ENCODE measurements around the gene NPAS3. TPM values are rescaled to one million over a fixed set of nuclear protein-coding genes. Genes with fewer than 3 reads are reported as not detected.

Gene NPAS3
- total RNA-seq, 1 donor from 2014 or later = 1.6 TPM

DNA sequence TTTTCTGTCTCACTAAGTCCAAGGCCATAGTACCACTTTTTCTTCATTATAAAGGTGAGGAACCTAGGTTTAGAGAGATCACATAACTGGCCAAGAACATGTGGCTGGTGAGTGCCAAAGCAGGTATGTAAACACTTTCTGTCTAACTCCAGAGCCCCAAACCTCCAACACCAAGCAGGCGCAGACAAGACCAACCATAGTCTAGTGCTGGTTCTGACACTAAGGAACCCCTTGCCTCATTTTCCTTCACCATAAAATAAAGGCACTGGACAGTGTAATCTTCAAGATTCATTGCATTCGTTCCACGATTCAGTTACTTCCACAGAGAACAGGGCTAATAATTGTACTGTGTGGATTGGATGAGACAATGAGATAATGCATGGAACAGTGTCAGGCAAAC is 71.0 kb downstream of the NPAS3 start:
- Mint-ChIP-seq H3K4me3 (ENCODE audit: unreplicated experiment) (no peak overlapping the region), H3K36me3 (ENCODE audit: low read depth, unreplicated experiment) (no peaks in the 10 kb centered on the region), H3K27me3 (ENCODE audit: unreplicated experiment) (peaks cover 1% of the 10 kb centered on the region), H3K4me1 (ENCODE audit: unreplicated experiment) (no peaks in the 10 kb centered on the region), H3K27ac (ENCODE audit: unreplicated experiment) (no peak overlapping the region), H3K9me3 (ENCODE audit: unreplicated experiment) (no peaks in the 10 kb centered on the region)
- DNase-seq (ENCODE audit: low spot score) = no peak
- TF ChIP-seq, protein P1, sequence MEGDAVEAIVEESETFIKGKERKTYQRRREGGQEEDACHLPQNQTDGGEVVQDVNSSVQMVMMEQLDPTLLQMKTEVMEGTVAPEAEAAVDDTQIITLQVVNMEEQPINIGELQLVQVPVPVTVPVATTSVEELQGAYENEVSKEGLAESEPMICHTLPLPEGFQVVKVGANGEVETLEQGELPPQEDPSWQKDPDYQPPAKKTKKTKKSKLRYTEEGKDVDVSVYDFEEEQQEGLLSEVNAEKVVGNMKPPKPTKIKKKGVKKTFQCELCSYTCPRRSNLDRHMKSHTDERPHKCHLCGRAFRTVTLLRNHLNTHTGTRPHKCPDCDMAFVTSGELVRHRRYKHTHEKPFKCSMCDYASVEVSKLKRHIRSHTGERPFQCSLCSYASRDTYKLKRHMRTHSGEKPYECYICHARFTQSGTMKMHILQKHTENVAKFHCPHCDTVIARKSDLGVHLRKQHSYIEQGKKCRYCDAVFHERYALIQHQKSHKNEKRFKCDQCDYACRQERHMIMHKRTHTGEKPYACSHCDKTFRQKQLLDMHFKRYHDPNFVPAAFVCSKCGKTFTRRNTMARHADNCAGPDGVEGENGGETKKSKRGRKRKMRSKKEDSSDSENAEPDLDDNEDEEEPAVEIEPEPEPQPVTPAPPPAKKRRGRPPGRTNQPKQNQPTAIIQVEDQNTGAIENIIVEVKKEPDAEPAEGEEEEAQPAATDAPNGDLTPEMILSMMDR (IDR thresholded peaks at IDR 0.05; ENCODE audit: unreplicated experiment) = no peak

DNA sequence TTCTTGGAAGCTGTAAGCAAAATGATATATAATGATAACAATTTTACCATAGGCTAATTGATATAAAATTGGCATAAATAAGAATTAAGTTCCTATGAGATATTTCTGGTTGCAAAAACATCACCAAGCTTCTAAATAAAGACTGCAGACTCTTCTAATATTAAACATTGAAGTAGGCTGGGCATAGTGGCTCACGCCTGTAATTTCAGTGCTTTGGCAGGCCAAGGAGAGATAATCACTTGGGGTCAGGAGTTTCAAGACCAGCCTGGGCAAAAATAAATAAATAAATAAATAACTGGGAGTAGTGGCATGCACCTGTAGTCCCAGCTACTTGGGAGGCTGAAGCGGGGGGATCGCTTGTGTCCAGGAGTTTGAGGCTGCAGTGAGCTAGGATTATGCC is 71.8 kb downstream of the NPAS3 start:
- Mint-ChIP-seq H3K4me1 (ENCODE audit: unreplicated experiment) (no peaks in the 10 kb centered on the region), H3K27me3 (ENCODE audit: unreplicated experiment) (peaks cover 1% of the 10 kb centered on the region), H3K27ac (ENCODE audit: unreplicated experiment) (no peak overlapping the region), H3K4me3 (ENCODE audit: unreplicated experiment) (no peak overlapping the region), H3K9me3 (ENCODE audit: unreplicated experiment) (no peaks in the 10 kb centered on the region), H3K36me3 (ENCODE audit: low read depth, unreplicated experiment) (no peaks in the 10 kb centered on the region)
- no peak for DNase-seq (ENCODE audit: low spot score)
- TF ChIP-seq, protein P1 (IDR thresholded peaks at IDR 0.05; ENCODE audit: unreplicated experiment) = no peak

- H3K4me1 Mint-ChIP-seq (ENCODE audit: unreplicated experiment) = no peaks in the 10 kb centered on the region
- no peaks in the 10 kb centered on the region for H3K36me3 Mint-ChIP-seq (ENCODE audit: low read depth, unreplicated experiment)
- H3K4me3 Mint-ChIP-seq (ENCODE audit: unreplicated experiment) = no peak overlapping the region
- no peak for DNase-seq (ENCODE audit: low spot score)
- no peaks in the 10 kb centered on the region for H3K9me3 Mint-ChIP-seq (ENCODE audit: unreplicated experiment)
- H3K27me3 Mint-ChIP-seq (ENCODE audit: unreplicated experiment) = peaks cover 1% of the 10 kb centered on the region
- TF ChIP-seq, protein P1 (IDR thresholded peaks at IDR 0.05; ENCODE audit: unreplicated experiment) = no peak
- no peak overlapping the region for H3K27ac Mint-ChIP-seq (ENCODE audit: unreplicated experiment)
Observed at GRCh38 chr14:33014710-33015109, 76.0 kb downstream of the NPAS3 start.

DNA sequence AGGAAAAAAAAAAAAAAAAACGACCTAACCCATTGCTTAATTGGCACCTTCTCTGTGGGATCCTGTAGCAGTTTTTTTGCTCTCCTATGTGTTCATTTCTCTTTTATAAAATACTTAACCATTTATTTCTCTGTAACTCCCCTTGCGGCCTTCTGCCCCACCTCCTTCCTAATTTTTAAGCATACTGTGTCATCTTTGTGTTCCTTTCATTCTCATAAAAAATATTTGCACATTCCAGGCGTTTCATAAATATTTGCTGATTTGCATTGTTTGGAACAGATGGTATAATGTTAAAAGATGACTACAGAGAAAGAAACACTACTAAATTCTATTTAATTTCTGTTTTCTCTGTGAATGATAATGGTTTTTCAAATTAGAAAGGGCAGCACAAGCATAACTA is 77.9 kb downstream of the NPAS3 start:
- H3K4me1 Mint-ChIP-seq (ENCODE audit: unreplicated experiment) = no peaks in the 10 kb centered on the region
- no peaks in the 10 kb centered on the region for H3K36me3 Mint-ChIP-seq (ENCODE audit: low read depth, unreplicated experiment)
- H3K27ac Mint-ChIP-seq (ENCODE audit: unreplicated experiment) = no peak overlapping the region
- no peak overlapping the region for H3K4me3 Mint-ChIP-seq (ENCODE audit: unreplicated experiment)
- H3K27me3 Mint-ChIP-seq (ENCODE audit: unreplicated experiment) = peaks cover 1% of the 10 kb centered on the region
- TF ChIP-seq, protein P1 (IDR thresholded peaks at IDR 0.05; ENCODE audit: unreplicated experiment) = no peak
- H3K9me3 Mint-ChIP-seq (ENCODE audit: unreplicated experiment) = no peaks in the 10 kb centered on the region
- no peak for DNase-seq (ENCODE audit: low spot score)

DNA sequence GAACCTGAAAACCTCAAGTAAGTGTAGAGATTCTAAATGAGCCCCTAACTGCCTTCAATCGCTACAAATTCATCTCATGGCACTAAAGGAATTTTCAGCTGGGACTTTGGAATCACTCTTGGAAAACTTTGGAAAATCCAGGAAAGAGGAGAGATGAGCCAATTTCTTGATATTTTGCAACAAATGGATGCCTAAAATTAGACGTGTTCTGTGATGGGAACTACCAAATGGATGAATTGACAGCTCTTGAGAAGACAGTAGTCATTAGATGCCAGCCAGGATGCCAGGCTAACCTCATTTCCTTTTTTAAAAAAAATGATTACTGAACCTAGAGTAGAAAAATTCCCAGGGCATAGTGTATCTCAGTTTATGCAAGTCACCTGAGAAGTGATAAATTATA is 78.3 kb downstream of the NPAS3 start:
- Mint-ChIP-seq H3K4me1 (ENCODE audit: unreplicated experiment) (no peaks in the 10 kb centered on the region), H3K36me3 (ENCODE audit: low read depth, unreplicated experiment) (no peaks in the 10 kb centered on the region), H3K9me3 (ENCODE audit: unreplicated experiment) (no peaks in the 10 kb centered on the region), H3K27me3 (ENCODE audit: unreplicated experiment) (peaks cover under 1% of the 10 kb centered on the region), H3K4me3 (ENCODE audit: unreplicated experiment) (no peak overlapping the region), H3K27ac (ENCODE audit: unreplicated experiment) (no peak overlapping the region)
- no peak for DNase-seq (ENCODE audit: low spot score)
- TF ChIP-seq, protein P1 (IDR thresholded peaks at IDR 0.05; ENCODE audit: unreplicated experiment) = no peak
